GM23338 (cell line): ENCODE results near the gene RAB8B. TPM values are rescaled to one million over a fixed set of nuclear protein-coding genes. Genes with fewer than 3 reads are reported as not detected.

Source experiments
- ATAC-seq: fragments of 200-7000 bp; cut with Tn5 transposase; 3 replicates; pipeline ENCODE4 v1.9.1; 2020
- DNase-seq: peaks from one replicate; pipeline ENCODE4 v3.0.0-alpha.2; 2015; ENCODE audit warnings: low spot score
- H2AFZ ChIP-seq: fragments of 200-600 bp; sonication (generic); 2 replicates; pipeline ENCODE4 v1.8.0; 2016; ENCODE audit warnings: antibody characterized with exemption, mild to moderate bottlenecking, moderate library complexity
- H3F3A ChIP-seq: fragments of 200-600 bp; sonication (generic); replicated peaks from 2 replicates; pipeline ENCODE4 v1.8.0; 2017; ENCODE audit warnings: antibody characterized with exemption, mixed run types, low read depth
- H3K27ac ChIP-seq: fragments of 200-600 bp; sonication (generic); 2 replicates; pipeline ENCODE4 v1.6.1; 2016; ENCODE audit warnings: low read depth
- H3K27me3 ChIP-seq: fragments of 200-600 bp; sonication (generic); 2 replicates; pipeline ENCODE4 v1.8.0; 2016; ENCODE audit warnings: mild to moderate bottlenecking, mixed run types, moderate library complexity; ENCODE audit not compliant: insufficient read depth
- H3K36me3 ChIP-seq: fragments of 200-600 bp; sonication (generic); 2 replicates; pipeline ENCODE4 v1.8.0; 2016; ENCODE audit warnings: mild to moderate bottlenecking; ENCODE audit not compliant: insufficient read depth
- H3K4me1 ChIP-seq: fragments of 200-600 bp; sonication (generic); 2 replicates; pipeline ENCODE4 v1.8.0; 2016; ENCODE audit warnings: mild to moderate bottlenecking, moderate library complexity; ENCODE audit not compliant: insufficient read depth
- H3K4me2 ChIP-seq: fragments of 200-600 bp; sonication (generic); 2 replicates; pipeline ENCODE4 v1.7.1; 2017; ENCODE audit warnings: mixed run types
- H3K4me3 ChIP-seq: fragments of 200-600 bp; sonication (generic); 2 replicates; pipeline ENCODE4 v1.6.1; 2016; ENCODE audit warnings: mixed run types
- H3K79me2 ChIP-seq: fragments of 200-600 bp; sonication (generic); replicated peaks from 2 replicates; pipeline ENCODE4 v1.8.0; 2017; ENCODE audit warnings: mild to moderate bottlenecking; ENCODE audit not compliant: insufficient read depth
- H3K9me2 ChIP-seq: fragments of 200-600 bp; sonication (generic); 2 replicates; pipeline ENCODE4 v1.8.0; 2017; ENCODE audit not compliant: insufficient read depth
- H4K20me1 ChIP-seq: fragments of 200-600 bp; sonication (generic); replicated peaks from 2 replicates; pipeline ENCODE4 v1.8.0; 2017; ENCODE audit warnings: mild to moderate bottlenecking; ENCODE audit not compliant: insufficient read depth
- H3K27ac Mint-ChIP-seq: 2 replicates; pipeline ENCODE4 v1.8.0; 2020; ENCODE audit warnings: inconsistent platforms, mild to moderate bottlenecking, moderate library complexity, mixed read lengths
- H3K27me3 Mint-ChIP-seq: 3 replicates; pipeline ENCODE4 v1.8.0; 2022; ENCODE audit warnings: low read depth, mild to moderate bottlenecking, moderate library complexity, mixed read lengths, inconsistent platforms; ENCODE audit not compliant: insufficient read depth, poor library complexity
- H3K36me3 Mint-ChIP-seq: 3 replicates; pipeline ENCODE4 v1.8.0; 2021; ENCODE audit warnings: low read depth, mild to moderate bottlenecking, inconsistent platforms, moderate library complexity, mixed read lengths
- H3K4me1 Mint-ChIP-seq: 3 replicates; pipeline ENCODE4 v1.8.0; 2020; ENCODE audit warnings: mild to moderate bottlenecking, inconsistent platforms, mixed read lengths
- H3K4me3 Mint-ChIP-seq: 3 replicates; pipeline ENCODE4 v1.8.0; 2021; ENCODE audit warnings: moderate library complexity, mild to moderate bottlenecking, inconsistent platforms, mixed read lengths
- H3K9me3 Mint-ChIP-seq: 3 replicates; pipeline ENCODE4 v1.8.0; 2020; ENCODE audit warnings: moderate library complexity, mild to moderate bottlenecking, inconsistent platforms, mixed read lengths
- CREB1 ChIP-seq: fragments of 250-450 bp; sonication (Bioruptor Pico); IDR thresholded peaks from 2 replicates; pipeline ENCODE4 v1.5.0; 2020; ENCODE audit warnings: low read depth, mild to moderate bottlenecking, moderate library complexity
- CTCF ChIP-seq, 2 experiments: fragments of 200-600 bp in 1 of 2; sonication (generic) in 1 of 2; conservative IDR thresholded peaks; 2 replicates each; pipeline versions ENCODE4 v1.5.1 to v1.6.1; 2016 to 2017; ENCODE audit warnings: antibody characterized with exemption in 2 of 2, low read depth in 2 of 2, mild to moderate bottlenecking in 2 of 2, moderate library complexity in 1 of 2
- EZH2 ChIP-seq: fragments of 200-600 bp; sonication (generic); IDR thresholded peaks from one replicate; pipeline ENCODE4 v1.8.0; 2017; ENCODE audit warnings: antibody characterized with exemption, mild to moderate bottlenecking, low read depth; ENCODE audit not compliant: unreplicated experiment
- EZH2phosphoT487 ChIP-seq: fragments of 200-600 bp; sonication (generic); IDR thresholded peaks from one replicate; pipeline ENCODE4 v1.8.1; 2018; ENCODE audit warnings: antibody characterized with exemption; ENCODE audit not compliant: unreplicated experiment
- JUNB ChIP-seq: IDR thresholded peaks from one replicate; pipeline ENCODE4 v1.6.1; 2016; ENCODE audit warnings: antibody characterized with exemption; ENCODE audit not compliant: unreplicated experiment
- POLR2AphosphoS5 ChIP-seq: IDR thresholded peaks from 2 replicates; pipeline ENCODE4 v1.6.1; 2016; ENCODE audit warnings: antibody characterized with exemption, low read depth
- ZNF114 ChIP-seq: fragments of 250-450 bp; sonication (Bioruptor Pico); IDR thresholded peaks from 2 replicates; pipeline ENCODE4 v1.5.0; 2020; ENCODE audit warnings: mild to moderate bottlenecking, moderate library complexity
- ZNF462 ChIP-seq: fragments of 250-450 bp; sonication (Bioruptor Pico); IDR thresholded peaks from 2 replicates; pipeline ENCODE4 v1.5.0; 2020; ENCODE audit warnings: mild to moderate bottlenecking, moderate library complexity
- polyA plus RNA-seq: library from polyadenylated mRNA; unstranded; fragments of >200 nt; fragmentation: Nextera tagmentation; extraction: Ambion mirVana; gene quantifications from 2 replicates; pipeline ENCODE4 v1.2.1, GENCODE V29; 2016
- total RNA-seq: library from RNA; depleted of rRNA; stranded (reverse); fragments of >200 nt; shearing (Covaris generic); gene quantifications from 2 replicates; pipeline ENCODE4 v1.2.3, GENCODE V29; 2014
- TF ChIP-seq, protein P1 (sequence below): IDR thresholded peaks from 2 replicates; pipeline ENCODE4 v1.6.1; 2016; ENCODE audit warnings: antibody characterized with exemption

The RAB8B gene
- total and polyA plus RNA-seq, 2 experiments from 2014 or later = 23.2 to 41.7 TPM

- Histone ChIP-seq H3K27me3 (no peaks in the 10 kb centered on the region), H3K9me2 (0 out of 2 replicates have a peak, but pooled peaks cover 3% of the 10 kb centered on the region), H3F3A (no peaks in the 10 kb centered on the region), H3K27ac (0 out of 2 replicates have a peak overlapping the region, but pooled peaks have one; percentile 27), H3K4me2 (no peak overlapping the region), H4K20me1 (no peaks in the 10 kb centered on the region), H3K4me1 (no peaks in the 10 kb centered on the region), H2AFZ (no peak overlapping the region), H3K36me3 (no peaks in the 10 kb centered on the region), H3K4me3 (no peak overlapping the region), H3K79me2 (no peaks in the 10 kb centered on the region)
- H3K27me3 Mint-ChIP-seq = peaks cover 3% of the 10 kb centered on the region
- H3K4me1 Mint-ChIP-seq = no peaks in the 10 kb centered on the region
- H3K4me3 Mint-ChIP-seq = no peak overlapping the region
- no peak for TF ChIP-seq ZNF462
- no peak for TF ChIP-seq ZNF114 (CRISPR knock-in tag)
- peak in 1 of 2 experiments; percentile 41; a peak in 2 of 4 replicates for TF ChIP-seq CTCF (conservative IDR thresholded peaks at IDR 0.05; ENCODE audit: low read depth in 2 of 2)
- no peak for TF ChIP-seq EZH2
- TF ChIP-seq, protein P1, sequence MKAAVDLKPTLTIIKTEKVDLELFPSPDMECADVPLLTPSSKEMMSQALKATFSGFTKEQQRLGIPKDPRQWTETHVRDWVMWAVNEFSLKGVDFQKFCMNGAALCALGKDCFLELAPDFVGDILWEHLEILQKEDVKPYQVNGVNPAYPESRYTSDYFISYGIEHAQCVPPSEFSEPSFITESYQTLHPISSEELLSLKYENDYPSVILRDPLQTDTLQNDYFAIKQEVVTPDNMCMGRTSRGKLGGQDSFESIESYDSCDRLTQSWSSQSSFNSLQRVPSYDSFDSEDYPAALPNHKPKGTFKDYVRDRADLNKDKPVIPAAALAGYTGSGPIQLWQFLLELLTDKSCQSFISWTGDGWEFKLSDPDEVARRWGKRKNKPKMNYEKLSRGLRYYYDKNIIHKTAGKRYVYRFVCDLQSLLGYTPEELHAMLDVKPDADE = no peak
- no peak for TF ChIP-seq EZH2phosphoT487
- no peak for TF ChIP-seq CREB1
- TF ChIP-seq POLR2AphosphoS5 = no peak
- TF ChIP-seq JUNB = no peak
- H3K36me3 Mint-ChIP-seq = peaks cover 14% of the 10 kb centered on the region; the same call in 2 of the 3 replicates
- ATAC-seq (no peak), DNase-seq (no peak)
- H3K27ac Mint-ChIP-seq = no peak overlapping the region
- H3K9me3 Mint-ChIP-seq = no peaks in the 10 kb centered on the region; the same call in 2 of the 3 replicates
Observed at GRCh38 chr15:63146684-63147083, 42.7 kb upstream of the RAB8B start.
